Colon (tissue), 2 donors: ENCODE data around the gene RXRA.
"Not testable (repeated sequence)": the region's sequence is repeated elsewhere in the genome, so short reads cannot be mapped to it uniquely, and the experiment has no call there.

Experiments used
- FAIRE-seq: peaks from 2 replicates; lab custom pipeline; 2012; peaks lifted over from hg19 to GRCh38; lab: Jason Lieb, UNC
- donor health status: control.
- donor health status: control.

Gene RXRA

DNA sequence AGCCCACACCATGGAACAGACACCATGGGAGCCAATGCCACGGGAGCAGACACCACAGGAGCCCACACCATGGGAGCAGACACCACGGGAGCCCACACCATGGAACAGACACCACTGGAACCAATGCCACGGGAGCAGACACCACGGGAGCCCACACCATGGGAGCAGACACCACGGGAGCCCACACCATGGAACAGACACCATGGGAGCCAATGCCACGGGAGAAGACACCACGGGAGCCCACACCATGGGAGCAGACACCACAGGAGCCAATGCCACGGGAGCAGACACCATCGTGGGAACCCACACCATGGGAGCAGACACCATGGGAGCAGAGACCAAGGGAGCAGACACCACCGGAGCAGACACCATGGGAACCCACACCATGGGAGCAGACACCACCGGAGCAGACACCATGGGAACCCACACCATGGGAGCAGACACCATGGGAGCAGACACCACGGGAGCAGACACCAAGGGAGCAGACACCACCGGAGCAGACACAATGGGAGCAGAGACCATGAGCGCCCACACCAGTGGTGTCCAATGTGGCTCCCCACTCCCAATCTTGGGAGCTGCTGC is 17.5 kb upstream of the RXRA start:
- FAIRE-seq = not testable (repeated sequence)

DNA sequence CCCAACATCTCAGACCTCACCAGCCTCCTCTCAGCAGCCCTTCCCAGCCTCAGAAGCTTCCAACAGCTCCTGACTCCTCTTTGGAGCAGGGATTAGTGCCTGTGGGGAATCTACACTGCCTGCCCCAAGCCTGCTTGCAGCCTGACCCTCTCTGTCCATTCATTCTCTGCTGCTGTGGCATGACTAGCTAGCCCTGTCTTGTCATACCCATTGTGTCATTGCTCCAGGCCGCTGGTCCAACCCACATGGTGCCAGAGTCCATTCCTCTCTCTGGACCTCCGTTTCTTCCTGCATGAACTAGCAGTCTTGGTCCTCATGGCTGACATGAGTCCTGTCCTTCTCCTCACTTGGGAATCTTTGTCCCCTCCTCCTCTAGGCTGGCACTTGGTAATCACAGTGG is 12.8 kb upstream of the RXRA start:
- FAIRE-seq = no peak

DNA sequence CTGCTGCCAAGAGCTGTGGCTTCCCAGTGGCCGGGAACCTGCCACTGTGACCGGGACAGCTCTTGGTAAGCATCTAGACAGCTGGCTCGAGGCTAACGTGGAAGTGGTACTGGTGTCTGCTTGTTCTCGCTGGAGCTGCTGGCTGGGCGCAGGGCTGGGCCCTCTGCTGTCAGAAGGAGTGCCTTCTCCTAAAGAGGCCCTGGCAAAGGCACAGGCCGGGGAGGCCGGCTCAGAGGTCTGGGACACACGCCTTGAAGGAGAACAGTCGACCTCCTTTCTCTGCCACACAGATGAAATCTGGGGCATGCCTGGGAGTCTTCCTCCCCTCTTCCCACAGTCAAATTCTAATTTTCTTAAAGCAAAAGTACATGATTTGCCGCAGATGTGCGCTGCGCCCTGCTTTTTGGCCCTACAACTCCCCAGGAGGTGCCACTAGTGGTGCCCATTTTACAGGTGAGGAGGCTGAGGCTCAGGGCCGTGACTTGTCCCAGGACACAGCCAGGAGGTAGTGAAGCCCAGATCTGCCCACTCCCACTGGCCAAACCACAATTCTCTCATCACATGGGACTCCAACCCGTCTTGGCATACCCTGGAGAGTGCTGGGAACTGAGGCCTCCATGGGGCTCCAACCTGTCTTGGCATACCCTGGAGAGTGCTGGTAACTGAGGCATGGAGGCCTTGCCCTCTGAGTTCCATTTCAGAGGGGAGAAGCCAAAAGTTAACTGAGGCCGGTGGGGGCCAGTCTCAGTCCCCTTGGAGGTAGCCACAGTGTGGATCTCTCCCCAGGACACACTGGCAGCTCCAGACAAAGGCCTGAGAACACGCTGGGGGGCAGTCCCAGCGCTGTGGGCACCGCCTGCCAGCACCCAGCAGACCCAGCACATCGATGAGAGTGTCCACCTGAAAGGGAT is 12.0 kb upstream of the RXRA start:
- FAIRE-seq = no peak

DNA sequence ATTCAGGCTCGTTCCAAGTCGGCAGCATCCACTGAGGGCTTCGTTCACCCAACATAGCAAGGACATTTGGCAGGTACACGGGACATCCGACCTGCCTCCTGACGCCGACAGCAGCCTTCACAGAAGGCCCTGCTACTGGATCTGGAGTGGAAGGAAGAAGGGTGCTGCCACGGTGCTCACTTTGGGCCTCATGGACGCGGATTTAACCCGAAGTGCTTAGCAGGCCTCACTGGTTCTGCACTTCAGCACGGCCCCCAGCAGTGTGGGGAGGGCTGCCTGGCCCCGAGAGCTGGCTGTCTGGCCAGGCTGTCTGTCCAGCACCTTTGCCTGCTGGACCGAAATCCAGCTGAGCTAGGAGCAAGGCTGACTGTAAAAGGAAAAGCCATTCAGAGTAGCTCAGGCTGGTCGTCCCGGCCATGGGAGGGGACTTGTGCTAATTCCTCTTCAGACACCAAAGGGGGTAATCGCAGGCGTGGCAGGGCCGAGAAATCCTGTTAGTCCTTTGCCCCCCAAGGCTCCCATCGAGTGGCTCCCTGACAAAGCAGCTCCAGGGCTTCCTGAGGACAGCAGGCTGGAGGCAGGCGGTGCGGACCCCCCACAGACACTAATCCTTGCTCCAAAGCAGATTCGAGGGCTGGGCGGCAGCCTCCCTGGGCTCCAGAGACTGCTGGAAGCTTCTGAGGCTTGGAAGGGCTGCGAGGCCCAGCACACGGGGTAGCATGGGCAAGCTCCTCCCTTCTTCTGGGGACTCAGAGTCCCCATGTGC is 11.1 kb upstream of the RXRA start:
- FAIRE-seq = no peak

DNA sequence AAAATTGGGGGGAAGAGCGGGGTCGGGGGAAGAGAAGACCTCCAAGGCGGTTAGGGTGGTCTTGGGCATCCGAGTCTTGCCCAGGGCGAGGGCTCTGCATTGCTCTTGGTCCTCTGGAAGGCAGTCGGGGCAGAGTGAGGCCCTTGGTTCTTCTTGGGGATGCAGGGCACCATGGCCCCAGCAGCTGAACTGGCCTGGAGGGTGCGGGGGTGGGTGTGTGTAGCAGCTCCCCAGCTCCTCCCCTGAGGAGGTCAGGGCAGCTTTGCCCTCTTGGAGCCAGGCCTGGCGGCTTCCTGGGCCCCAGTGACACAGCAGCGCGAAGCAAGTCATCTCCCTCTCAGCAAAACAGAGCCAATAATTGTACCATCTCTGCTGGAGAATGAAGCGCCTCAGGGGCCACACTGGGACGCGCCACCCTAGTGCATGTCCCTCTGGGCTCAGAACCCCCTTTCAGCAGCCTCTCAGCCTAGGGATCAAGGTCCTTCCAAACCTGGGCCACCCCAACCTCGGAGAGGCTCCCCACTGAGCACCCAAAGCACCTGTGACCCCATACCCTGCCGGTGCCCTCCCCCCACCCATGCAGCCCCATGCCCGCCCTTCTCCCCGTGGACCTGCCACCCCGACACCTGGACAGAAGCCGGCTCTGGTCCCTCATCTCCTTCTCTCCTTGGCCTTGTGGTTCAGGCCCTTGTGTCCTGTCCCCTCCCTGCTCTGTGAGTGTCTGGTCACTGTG is 10.4 kb upstream of the RXRA start:
- no peak for FAIRE-seq

DNA sequence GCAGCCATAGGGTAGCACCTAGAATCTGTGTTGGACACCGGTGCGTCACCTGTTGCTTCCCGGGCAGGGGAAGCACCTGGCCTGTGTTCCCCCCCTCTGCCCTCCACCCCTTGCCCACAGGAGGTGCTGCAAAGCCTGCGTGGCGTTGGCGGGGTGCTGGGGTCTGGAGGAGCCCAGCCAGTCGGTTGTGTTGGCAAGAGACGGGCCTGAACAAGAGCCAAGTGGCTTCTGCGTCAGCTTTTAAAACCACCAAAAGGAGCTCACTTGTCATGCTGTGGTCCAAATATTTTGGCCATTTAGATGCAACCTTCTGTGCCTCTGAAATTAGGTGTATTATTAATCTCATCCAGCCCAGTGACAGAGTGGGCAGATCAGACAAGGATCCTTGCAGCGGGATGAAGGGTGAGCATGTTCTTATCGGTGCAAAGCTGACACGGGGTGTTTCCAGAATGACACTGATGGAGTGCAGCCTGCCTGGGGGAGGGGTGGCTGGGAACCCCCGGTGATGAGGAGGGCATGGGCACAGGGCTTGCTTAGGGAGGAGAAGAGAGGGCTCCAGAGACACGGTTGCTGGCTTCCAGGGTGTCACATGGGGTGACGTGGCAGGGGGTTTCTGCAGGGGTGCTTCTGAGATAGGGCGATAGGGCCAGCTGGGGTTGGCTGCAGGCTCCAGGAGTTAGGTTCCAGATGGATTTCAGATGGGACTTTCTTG is 9.7 kb upstream of the RXRA start:
- FAIRE-seq = no peak

DNA sequence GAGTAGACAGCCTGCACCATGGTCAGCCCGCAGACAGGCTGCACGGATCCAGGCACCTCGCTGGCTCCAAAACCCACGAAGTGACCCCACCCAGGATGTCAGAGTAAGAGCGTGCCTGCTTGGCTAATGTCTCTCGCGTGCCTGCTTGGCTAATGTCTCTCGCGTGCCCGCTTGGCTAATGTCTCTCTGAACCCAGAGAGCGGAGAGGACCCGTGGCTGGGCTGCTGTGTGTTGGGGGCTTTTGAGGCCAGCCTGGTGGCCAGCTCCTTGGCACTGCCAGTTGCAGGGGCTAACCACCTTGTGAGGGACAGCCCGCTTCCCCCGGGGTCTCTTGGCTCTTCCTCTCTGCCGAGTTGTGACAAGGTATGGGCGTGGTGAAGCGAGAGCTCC is 8.9 kb upstream of the RXRA start:
- no peak for FAIRE-seq

DNA sequence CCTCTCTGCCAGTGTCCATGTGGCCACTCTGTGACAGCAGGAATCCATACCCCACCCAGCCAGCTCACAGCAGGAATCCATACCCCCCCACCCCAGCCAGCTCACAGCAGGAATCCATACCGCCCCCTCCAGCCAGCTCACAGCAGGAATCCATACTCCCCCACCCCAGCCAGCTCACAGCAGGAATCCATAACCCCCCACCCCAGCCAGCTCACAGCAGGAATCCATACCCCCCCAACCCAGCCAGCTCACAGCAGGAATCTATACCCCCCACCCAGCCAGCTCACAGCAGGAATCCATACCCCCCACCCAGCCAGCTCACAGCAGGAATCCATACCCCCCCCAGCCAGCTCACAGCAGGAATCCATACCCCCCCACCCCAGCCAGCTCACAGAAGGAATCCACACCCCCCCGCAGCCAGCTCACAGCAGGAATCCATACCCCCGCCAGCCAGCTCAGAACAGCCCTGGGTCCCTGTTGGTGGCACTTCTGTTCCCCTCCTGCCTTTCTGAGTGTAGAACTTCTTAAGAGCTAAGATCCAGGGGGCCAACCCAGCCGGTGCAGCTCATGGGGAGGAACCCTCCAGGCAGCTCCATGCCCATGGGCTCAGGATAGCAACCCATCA is 8.4 kb upstream of the RXRA start:
- FAIRE-seq = no peak

DNA sequence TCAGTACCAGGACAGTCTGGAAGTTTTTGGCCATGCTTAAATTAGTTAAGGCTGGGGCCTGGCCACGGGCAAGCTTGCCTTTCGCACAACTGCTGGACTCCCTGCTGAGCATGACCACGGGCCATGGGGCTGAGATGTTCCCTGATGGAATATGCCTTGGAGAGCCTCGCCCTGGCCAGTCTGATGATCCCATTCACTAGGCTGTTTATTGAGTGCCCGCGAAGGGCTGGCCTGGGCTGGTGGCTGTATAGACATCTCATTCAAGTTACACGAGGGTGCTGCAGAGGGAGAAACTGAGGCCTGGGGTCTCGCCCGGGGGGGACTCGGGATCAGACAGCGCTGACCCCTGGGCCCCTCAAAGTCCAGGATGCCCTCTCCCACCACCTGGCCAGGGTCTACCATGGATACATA is 7.8 kb upstream of the RXRA start:
- no peak for FAIRE-seq

DNA sequence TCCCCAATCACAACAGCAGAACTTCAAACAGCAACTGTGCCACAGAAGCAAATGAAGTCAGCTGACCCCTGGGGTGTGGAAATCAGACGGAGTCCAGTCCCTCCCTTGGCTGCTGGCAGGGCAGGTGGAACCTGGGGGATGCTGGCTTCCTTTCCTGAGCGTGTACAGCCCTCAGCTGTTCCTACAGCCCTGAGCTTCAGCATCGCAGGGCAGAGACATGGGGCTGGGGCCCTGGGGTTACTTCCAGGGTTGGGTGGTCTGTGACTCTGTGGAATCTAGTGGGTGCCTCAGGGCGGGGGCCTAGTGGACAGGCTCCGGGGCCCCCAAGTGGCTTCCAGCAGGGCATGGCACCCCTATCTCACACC is 7.3 kb upstream of the RXRA start:
- FAIRE-seq = no peak

DNA sequence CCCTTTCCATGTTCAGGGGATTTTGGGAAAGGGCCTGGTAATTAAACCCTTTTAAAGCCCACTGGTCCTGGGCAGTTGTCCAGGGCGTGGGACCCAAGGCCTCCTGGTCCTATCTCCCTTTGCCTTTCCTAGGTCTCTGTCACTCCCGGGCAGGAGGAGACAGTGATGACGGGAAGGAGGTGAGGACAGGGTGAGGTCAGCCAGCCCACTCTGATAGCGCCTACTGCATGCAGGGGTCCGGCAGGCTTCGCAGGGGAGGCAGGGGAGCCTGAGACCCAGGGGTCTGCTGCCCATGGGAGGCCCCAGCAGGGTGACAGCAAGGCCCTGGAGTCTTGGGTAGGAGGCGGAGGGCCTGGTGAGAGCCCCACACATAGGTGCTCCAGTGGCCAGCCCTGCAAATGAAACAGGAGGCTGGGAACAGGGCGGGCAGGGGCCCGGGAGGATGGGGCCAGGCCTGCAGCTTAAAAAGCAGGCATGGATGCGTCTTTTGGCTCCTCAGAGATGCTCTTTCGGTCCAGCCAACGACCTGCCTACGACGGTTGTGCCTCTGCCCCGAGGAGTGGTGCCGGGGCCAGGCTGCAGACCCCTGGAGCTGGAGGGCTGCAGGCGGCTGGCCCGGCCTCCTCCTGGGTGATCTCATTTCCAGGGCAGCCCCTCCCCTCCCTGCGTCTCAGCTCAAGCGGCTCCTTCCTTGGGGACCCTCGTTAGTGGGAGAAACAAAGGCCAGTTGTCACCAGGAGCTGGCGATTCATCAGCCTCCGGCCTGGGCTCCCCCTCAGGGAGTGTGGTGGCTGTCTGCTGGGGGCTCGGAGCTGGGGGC is 6.7 kb upstream of the RXRA start:
- no peak for FAIRE-seq

DNA sequence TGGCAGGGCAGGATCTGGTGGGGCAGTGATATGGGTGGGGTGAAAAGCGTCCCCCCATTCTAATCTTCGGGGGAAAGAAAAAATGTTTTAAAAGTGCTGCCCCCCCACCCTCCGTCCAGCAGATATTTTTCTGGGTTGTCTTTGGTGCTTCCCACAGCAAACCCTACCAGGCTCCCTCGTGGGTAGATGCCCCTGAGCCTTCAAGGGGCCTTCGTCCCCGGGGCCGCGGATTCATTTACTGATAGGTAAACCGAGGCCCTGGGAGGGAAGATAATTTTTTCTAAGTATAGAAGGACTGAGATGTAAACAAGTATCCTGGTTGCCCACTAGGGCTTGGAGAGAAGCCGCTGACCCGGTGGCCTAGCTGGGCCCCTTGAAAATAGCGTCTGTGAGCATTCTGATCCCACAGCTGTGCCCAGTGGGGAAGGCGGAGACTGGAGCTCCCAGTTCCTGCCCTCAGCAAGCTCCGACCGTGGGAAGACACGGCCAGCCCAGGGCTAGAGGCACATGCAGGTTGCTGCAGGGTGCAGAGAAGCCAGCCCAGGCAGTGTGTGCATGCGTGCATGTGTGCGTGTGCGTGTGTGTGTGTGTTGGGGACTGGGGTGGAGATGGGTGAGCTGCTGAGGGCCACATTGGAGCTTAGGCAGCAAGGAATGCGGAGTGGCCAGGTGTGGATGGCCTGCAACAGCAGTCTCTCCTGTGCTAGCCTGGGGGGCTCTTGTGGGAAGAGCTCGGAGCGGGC is 6.0 kb upstream of the RXRA start:
- FAIRE-seq = no peak

DNA sequence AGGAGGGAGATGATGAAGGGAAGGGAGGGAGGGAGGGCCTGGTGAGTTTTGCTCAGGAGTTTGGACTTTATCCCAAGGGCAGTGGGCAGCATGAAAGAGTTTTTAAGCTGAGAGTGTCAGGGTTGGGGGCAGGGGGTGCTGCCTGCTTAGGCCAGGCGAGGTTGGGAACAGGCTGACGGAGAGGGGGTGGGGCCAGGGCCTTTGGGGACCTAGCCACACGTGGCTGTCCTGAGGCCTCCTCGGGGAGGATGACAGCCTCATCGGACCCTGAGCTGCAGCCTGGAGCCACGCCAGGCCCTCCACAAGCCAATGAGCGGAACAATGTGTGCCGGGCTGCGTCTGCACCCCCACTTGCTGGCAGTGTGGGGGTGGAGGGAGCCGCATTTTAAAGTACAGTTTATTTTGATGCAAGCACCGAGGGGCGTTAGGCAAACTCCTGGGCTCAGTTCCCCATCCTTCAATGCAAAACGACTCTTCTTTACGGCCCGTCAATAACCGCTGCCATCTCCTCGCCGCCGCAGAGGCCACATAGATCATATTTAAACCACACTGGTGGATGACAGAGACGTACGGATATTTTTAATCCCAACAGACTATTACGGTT is 5.3 kb upstream of the RXRA start:
- FAIRE-seq = no peak

DNA sequence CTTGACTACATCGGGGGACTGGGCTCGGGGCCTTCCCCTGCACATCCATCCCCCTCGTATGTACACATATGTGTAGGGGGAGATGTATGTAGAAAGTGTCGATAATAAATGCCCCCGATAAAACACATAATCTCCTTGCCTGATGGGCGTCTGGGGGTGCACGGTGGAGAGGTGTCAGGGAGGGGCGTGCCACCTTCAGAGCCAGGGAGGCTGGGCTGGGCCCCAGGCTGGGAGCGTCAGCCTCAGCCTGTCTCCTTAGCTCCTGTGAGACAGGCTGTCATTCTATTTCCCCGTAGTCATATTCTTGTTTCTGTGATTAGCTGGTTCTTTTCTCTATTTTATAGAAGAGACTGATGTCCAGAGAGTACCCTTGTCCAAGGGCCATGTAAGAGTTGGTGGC is 4.7 kb upstream of the RXRA start:
- no peak for FAIRE-seq

DNA sequence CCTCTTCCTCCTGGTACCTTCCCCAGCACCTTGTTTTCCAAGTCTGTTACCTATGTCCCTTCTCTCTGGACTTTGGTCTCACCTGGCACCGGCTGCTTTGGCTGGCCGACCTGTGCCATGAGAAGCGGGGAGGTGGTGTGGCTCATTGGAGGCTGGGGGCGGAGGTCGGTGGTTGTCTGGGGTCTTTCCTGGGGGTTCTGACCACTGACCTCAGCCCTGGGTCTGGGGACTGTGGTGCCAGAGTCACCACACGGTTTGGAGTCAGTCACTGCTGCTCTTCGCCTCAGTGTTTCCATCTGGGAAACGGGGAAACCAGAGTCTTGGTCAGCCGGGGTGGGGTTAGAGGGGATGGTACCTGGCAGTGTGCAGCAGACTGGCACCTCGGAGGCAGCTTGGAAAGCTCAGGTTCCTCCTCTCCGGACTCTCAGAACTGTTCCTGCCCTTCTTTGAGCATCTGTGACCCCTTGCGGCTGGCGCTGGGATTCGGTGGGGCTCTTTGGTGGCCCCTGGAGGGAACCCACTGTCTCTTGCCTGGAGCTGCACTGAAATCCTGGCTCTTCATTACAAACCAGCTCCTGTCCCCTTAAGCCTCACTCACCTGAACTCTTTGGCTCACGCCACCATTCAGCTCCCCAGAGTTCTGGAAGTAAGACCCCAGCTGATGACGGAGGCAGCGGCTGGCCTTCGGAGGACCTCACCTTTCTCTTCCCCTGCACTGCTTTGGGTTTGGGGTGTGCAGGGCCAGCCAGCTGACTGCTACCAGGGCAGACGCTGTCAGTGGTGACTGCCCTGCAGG is 4.1 kb upstream of the RXRA start:
- FAIRE-seq = no peak

DNA sequence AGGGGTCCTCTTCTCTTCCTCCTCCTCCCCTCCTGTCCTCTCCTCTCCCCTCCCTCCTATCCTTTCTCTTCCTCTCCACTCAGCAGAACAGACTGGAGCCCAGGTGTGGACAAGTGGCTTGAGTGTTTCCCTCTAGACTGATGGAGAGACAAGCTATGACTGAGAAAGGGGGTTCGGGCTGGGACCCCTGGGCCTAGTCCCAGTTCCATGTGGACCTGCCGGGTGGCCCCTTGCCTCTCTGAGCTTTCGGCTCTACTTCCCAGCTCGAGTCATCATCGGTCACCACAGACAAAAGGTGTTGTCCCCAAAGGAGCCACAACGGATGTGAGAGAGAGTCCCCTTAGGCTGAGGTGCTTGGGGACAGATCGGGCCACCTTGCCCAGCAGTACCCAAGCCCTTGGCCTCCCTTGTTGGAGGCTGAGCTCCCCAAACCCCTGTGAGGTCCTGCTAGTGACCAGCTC is 3.4 kb upstream of the RXRA start:
- FAIRE-seq = no peak

DNA sequence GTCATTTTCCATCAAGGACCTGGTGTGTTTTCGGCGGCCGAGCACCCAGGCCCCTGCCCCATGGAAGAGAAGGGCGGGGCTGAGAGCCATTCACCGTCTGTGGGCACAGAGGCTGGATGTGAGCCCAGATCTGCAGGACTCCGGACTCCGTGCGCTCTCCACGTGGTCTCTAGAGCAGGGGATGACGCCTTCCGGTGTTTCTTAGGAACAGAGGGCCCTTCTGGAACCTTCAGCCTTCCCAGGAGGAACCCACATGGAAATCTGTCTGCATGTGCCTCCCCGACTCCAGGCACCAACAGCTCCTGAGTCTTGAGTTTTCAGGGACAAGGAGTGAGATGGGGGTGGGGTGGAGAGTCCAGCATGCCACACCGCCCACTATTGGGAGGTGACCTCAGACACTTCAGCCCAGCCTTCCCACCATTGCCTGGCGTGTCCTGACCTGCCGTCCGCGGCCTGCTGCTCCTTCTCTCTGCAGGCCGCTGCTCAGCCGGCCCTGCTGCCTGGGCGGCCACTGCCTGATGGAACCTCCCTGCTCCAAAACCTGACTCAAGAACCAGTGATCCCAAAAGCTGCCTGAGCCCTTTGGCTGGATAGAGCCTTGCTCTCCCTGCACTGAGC is 2.4 kb upstream of the RXRA start:
- FAIRE-seq = no peak
